Ascending aorta (tissue), 2 donors: Measurements from ENCODE around the gene LRRC37B. TPM values are rescaled to one million over a fixed set of nuclear protein-coding genes. Genes with fewer than 3 reads are reported as not detected.
"Not testable (repeated sequence)": the region's sequence is repeated elsewhere in the genome, so short reads cannot be mapped to it uniquely, and the experiment has no call there.

Experiments used
- DNase-seq, 2 donors: peaks; one replicate each; pipeline ENCODE4 v3.0.0-alpha.2; 2019; ENCODE audit warnings: low spot score in 2 of 2
- H3K27ac ChIP-seq, 2 donors: fragments of 200-600 bp; sonication (generic); one replicate each; pipeline ENCODE4 v1.5.1; 2016 to 2017; ENCODE audit warnings: mild to moderate bottlenecking in 1 of 2
- H3K27me3 ChIP-seq: fragments of 200-600 bp; sonication (generic); one replicate; pipeline ENCODE4 v1.5.1; 2017
- H3K36me3 ChIP-seq, 2 donors: fragments of 200-600 bp; sonication (generic); one replicate each; pipeline ENCODE4 v1.5.1; 2016
- H3K4me1 ChIP-seq, 2 donors: fragments of 200-600 bp; sonication (generic); one replicate each; pipeline ENCODE4 v1.5.1; 2016 to 2017; ENCODE audit warnings: mild to moderate bottlenecking in 1 of 2
- H3K4me3 ChIP-seq, 2 donors: fragments of 200-600 bp; sonication (generic); one replicate each; pipeline ENCODE4 v1.5.1; 2016 to 2017; ENCODE audit warnings: mild to moderate bottlenecking in 1 of 2
- H3K9me3 ChIP-seq, 2 donors: fragments of 200-600 bp; sonication (generic); one replicate each; pipeline ENCODE4 v1.5.1; 2016
- CTCF ChIP-seq, 3 experiments: fragments of 200-600 bp in 2 of 3; fragments of 450-650 bp in 1 of 3; sonication (generic) in 2 of 3; IDR thresholded peaks; one replicate each; pipeline ENCODE4 v1.5.1; 2016 to 2019; ENCODE audit warnings: antibody characterized with exemption in 3 of 3, mild to moderate bottlenecking in 1 of 3, moderate library complexity in 1 of 3
- intact Hi-C: fragments of 100-400 bp; cut with DNase I; formaldehyde crosslinking; loops from one replicate; pipeline ENCODE4 v1.15.1; 2023
- total RNA-seq: library from RNA; depleted of rRNA; stranded (reverse); fragments of >200 nt; gene quantifications from one replicate; pipeline ENCODE4 v1.1.0, GENCODE V29; 2016

The LRRC37B gene
- total RNA-seq = 0.75 TPM

GRCh38 chr17:32006957-32007462, at the start of gene LRRC37B:
LRRC37B (plus strand) TSS chr17:32007383; CDS start chr17:32021393, 14,010 bp downstream.
- intact Hi-C loops = loop anchor here (2.0 kb wide), 1 partner anchor 136 kb away; the partner anchor contains the start of gene RHOT1
- Histone ChIP-seq H3K4me1 (peaks cover 5 to 15% of the 10 kb centered on the region in 2 donors), H3K27ac (peak within 1 kb of the TSS; percentile 62 to 92), H3K27me3 (no peaks in the 10 kb centered on the region), H3K4me3 (peak within 1 kb of the TSS; percentile 87 to 95), H3K36me3 (no peaks in the 10 kb centered on the region), H3K9me3 (no peaks in the 10 kb centered on the region)
- DNase-seq = peak; percentile 51 to 93
- TF ChIP-seq CTCF (IDR thresholded peaks at IDR 0.05) = peak; percentile 91 to 98 (median 98)

GRCh38 chr17:31964131-31964530, 43.1 kb upstream of the LRRC37B start:
- H3K4me3 ChIP-seq, H3K27me3 ChIP-seq, H3K27ac ChIP-seq, DNase-seq, H3K9me3 ChIP-seq, H3K4me1 ChIP-seq, intact Hi-C loops: not testable (repeated sequence)
- H3K36me3 ChIP-seq = peaks cover 16 to 30% of the 10 kb centered on the region in 2 donors

- no peak for TF ChIP-seq CTCF (IDR thresholded peaks at IDR 0.05)
- Histone ChIP-seq H3K36me3 (peaks cover 16 to 24% of the 10 kb centered on the region in 2 donors), H3K27me3 (no peaks in the 10 kb centered on the region), H3K4me3 (no peak overlapping the region), H3K4me1 (no peaks in the 10 kb centered on the region), H3K9me3 (no peaks in the 10 kb centered on the region), H3K27ac (no peak overlapping the region)
- DNase-seq = no peak
- intact Hi-C loops = no loop called here
Observed at GRCh38 chr17:31967648-31968047, 39.5 kb upstream of the LRRC37B start.

GRCh38 chr17:31970416-31970815, 36.8 kb upstream of the LRRC37B start:
- H3K27me3 ChIP-seq, intact Hi-C loops, H3K27ac ChIP-seq, H3K4me3 ChIP-seq, DNase-seq, H3K4me1 ChIP-seq, H3K9me3 ChIP-seq: not testable (repeated sequence)
- peaks cover 13 to 30% of the 10 kb centered on the region in 2 donors for H3K36me3 ChIP-seq

GRCh38 chr17:31974269-31975071, 32.7 kb upstream of the LRRC37B start:
- H3K27ac ChIP-seq, intact Hi-C loops, H3K9me3 ChIP-seq, H3K4me3 ChIP-seq, H3K27me3 ChIP-seq, DNase-seq, H3K4me1 ChIP-seq: not testable (repeated sequence)
- H3K36me3 ChIP-seq = peaks cover 9 to 15% of the 10 kb centered on the region in 2 donors

- DNase-seq, H3K27me3 ChIP-seq, H3K4me1 ChIP-seq, H3K9me3 ChIP-seq, H3K27ac ChIP-seq, intact Hi-C loops, H3K4me3 ChIP-seq: not testable (repeated sequence)
- H3K36me3 ChIP-seq = peaks cover 9 to 15% of the 10 kb centered on the region in 2 donors
Observed at GRCh38 chr17:31975391-31975790, 31.8 kb upstream of the LRRC37B start.

- H3K27me3 ChIP-seq, intact Hi-C loops, H3K27ac ChIP-seq, H3K4me3 ChIP-seq, DNase-seq, H3K9me3 ChIP-seq, H3K4me1 ChIP-seq: not testable (repeated sequence)
- peaks cover 72 to 91% of the 10 kb centered on the region in 2 donors for H3K36me3 ChIP-seq
Observed at GRCh38 chr17:31991821-31992220, 15.4 kb upstream of the LRRC37B start.

GRCh38 chr17:31997005-31997404, 10.2 kb upstream of the LRRC37B start:
- H3K27ac ChIP-seq = no peak overlapping the region
- H3K27me3 ChIP-seq = no peaks in the 10 kb centered on the region
- DNase-seq = no peak
- H3K36me3 ChIP-seq = peaks cover 60 to 80% of the 10 kb centered on the region in 2 donors
- intact Hi-C loops = no loop called here
- H3K4me3 ChIP-seq = no peak overlapping the region
- no peaks in the 10 kb centered on the region for H3K9me3 ChIP-seq
- no peak for TF ChIP-seq CTCF (IDR thresholded peaks at IDR 0.05)
- no peaks in the 10 kb centered on the region for H3K4me1 ChIP-seq
